WTC11 (cell line): Measurements from ENCODE around the gene RARRES2. TPM values are rescaled to one million over a fixed set of nuclear protein-coding genes. Genes with fewer than 3 reads are reported as not detected.

Experiments
- CREM ChIP-seq: sonication (generic); formaldehyde crosslinking; IDR thresholded peaks from 2 replicates; pipeline ENCODE4 v1.8.1; 2022; ENCODE audit warnings: mild to moderate bottlenecking, missing genetic modification reagents, moderate library complexity
- ETV6 ChIP-seq: sonication (generic); formaldehyde crosslinking; IDR thresholded peaks from 2 replicates; pipeline ENCODE4 v1.8.1; 2022; ENCODE audit warnings: mild to moderate bottlenecking, missing genetic modification reagents
- FOXJ3 ChIP-seq: sonication (generic); formaldehyde crosslinking; IDR thresholded peaks from 2 replicates; pipeline ENCODE4 v1.9.0; 2021; ENCODE audit warnings: missing genetic modification reagents, mild to moderate bottlenecking, borderline replicate concordance
- GRHL2 ChIP-seq: fragments of 250-450 bp; sonication (Bioruptor Pico); IDR thresholded peaks from 2 replicates; pipeline ENCODE4 v1.8.0; 2022; ENCODE audit warnings: mild to moderate bottlenecking, moderate library complexity; ENCODE audit not compliant: insufficient replicate concordance, severe bottlenecking
- GTF2I ChIP-seq: fragments of 250-450 bp; sonication (Bioruptor Pico); conservative IDR thresholded peaks from 2 replicates; pipeline ENCODE4 v1.4.0; 2021; ENCODE audit warnings: mild to moderate bottlenecking
- MYBL2 ChIP-seq: sonication (generic); formaldehyde crosslinking; IDR thresholded peaks from 2 replicates; pipeline ENCODE4 v1.8.1; 2023; ENCODE audit warnings: mild to moderate bottlenecking, moderate library complexity, missing genetic modification reagents
- NFYB ChIP-seq: sonication (generic); formaldehyde crosslinking; conservative IDR thresholded peaks from 2 replicates; pipeline ENCODE4 v1.8.0; 2022; ENCODE audit warnings: low read depth, missing genetic modification reagents
- OVOL2 ChIP-seq: fragments of 250-450 bp; sonication (Bioruptor Pico); IDR thresholded peaks from 2 replicates; pipeline ENCODE4 v1.9.0; 2021; ENCODE audit warnings: mild to moderate bottlenecking, borderline replicate concordance
- SOX15 ChIP-seq: fragments of 250-450 bp; sonication (Bioruptor Pico); IDR thresholded peaks from 2 replicates; pipeline ENCODE4 v1.9.0; 2021; ENCODE audit warnings: mild to moderate bottlenecking
- TCF7 ChIP-seq: sonication (generic); formaldehyde crosslinking; IDR thresholded peaks from 2 replicates; pipeline ENCODE4 v1.8.0; 2022; ENCODE audit warnings: mild to moderate bottlenecking, low read depth, missing genetic modification reagents, moderate library complexity
- ZNF219 ChIP-seq: sonication (generic); formaldehyde crosslinking; IDR thresholded peaks from 2 replicates; pipeline ENCODE4 v1.8.0; 2023; ENCODE audit warnings: missing genetic modification reagents, mild to moderate bottlenecking, borderline replicate concordance
- ZNF671 ChIP-seq: fragments of 250-450 bp; sonication (Bioruptor Pico); IDR thresholded peaks from 2 replicates; pipeline ENCODE4 v1.8.0; 2021; ENCODE audit warnings: mild to moderate bottlenecking
- total RNA-seq: library from RNA; stranded (reverse); gene quantifications from 3 replicates; pipeline ENCODE4 v1.2.3, GENCODE V29; 2021
- TF ChIP-seq, protein P1 (sequence below): sonication (generic); formaldehyde crosslinking; IDR thresholded peaks from 2 replicates; pipeline ENCODE4 v1.8.1; 2023; ENCODE audit warnings: mild to moderate bottlenecking, missing genetic modification reagents, moderate library complexity
- TF ChIP-seq, protein P2 (sequence below): sonication (generic); formaldehyde crosslinking; IDR thresholded peaks from 2 replicates; pipeline ENCODE4 v1.8.0; 2023; ENCODE audit warnings: mild to moderate bottlenecking, missing genetic modification reagents
- TF ChIP-seq, protein P3 (sequence below): sonication (generic); formaldehyde crosslinking; IDR thresholded peaks from 2 replicates; pipeline ENCODE4 v1.8.0; 2023; ENCODE audit warnings: missing genetic modification reagents, mild to moderate bottlenecking, borderline replicate concordance
- TF ChIP-seq, protein P4 (sequence below): fragments of 250-450 bp; sonication (Bioruptor Pico); conservative IDR thresholded peaks from 2 replicates; pipeline ENCODE4 v1.9.0; 2021; ENCODE audit warnings: mild to moderate bottlenecking
- TF ChIP-seq, protein P5 (sequence below): fragments of 200-600 bp; IDR thresholded peaks from 2 replicates; pipeline ENCODE4 v1.8.0; 2022; ENCODE audit warnings: antibody characterized with exemption
- TF ChIP-seq, protein P6 (sequence below): sonication (generic); formaldehyde crosslinking; IDR thresholded peaks from 2 replicates; pipeline ENCODE4 v1.8.1; 2023; ENCODE audit warnings: mild to moderate bottlenecking, missing genetic modification reagents
- TF ChIP-seq, protein P7 (sequence below): fragments of 250-450 bp; sonication (Bioruptor Pico); IDR thresholded peaks from 2 replicates; pipeline ENCODE4 v1.8.0; 2021; ENCODE audit warnings: mild to moderate bottlenecking
- TF ChIP-seq, protein P8 (sequence below): sonication (generic); formaldehyde crosslinking; IDR thresholded peaks from 2 replicates; pipeline ENCODE4 v1.8.1; 2023; ENCODE audit warnings: mild to moderate bottlenecking, missing genetic modification reagents

The RARRES2 gene
- total RNA-seq, 1 experiment from 2014 or later = 230 TPM

DNA sequence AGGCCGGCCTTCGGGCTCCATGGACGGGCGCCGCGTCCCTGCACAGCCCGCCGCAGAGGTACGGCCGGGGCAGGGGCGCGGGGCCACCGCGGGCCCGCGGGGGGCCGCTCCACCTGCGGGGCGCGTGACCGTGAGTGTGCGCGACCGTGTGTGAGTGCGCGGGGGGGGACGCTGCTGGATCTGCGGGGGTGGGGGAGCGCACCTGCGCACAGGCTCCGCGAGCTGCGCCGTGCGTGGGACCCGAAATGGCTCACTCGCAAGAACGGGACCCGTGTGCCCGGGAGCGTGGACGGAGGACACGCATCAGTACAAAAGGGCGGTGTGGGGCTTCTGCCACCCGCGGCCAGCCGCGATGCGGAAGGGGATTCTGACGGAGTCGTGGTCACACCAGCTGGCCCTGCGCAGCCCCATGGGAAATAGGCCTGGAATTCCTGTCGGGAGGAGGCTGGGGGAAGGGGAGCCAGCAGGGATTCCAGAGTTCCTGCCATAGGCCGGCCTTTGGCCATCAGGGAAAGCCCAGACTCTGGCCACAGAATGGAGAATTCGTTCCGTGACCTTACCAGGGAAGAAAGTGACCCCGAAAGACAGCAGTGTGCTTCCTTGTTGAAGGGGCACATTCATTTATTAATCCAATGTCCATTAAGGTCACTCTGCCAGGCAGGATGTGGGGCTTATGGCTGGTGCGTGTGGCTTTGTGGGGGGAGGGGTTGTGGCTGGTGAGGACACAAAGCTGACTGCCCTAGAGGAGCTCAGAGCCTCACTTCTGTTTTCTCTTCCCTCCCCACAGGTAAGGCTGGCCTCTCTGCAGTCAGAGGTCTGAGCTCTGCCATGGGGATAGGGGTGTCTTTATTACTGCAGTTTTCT lies 27.7 kb upstream of the RARRES2 start (continued):
- TF ChIP-seq, protein P1, sequence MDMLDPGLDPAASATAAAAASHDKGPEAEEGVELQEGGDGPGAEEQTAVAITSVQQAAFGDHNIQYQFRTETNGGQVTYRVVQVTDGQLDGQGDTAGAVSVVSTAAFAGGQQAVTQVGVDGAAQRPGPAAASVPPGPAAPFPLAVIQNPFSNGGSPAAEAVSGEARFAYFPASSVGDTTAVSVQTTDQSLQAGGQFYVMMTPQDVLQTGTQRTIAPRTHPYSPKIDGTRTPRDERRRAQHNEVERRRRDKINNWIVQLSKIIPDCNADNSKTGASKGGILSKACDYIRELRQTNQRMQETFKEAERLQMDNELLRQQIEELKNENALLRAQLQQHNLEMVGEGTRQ (CRISPR knock-in tag) = no peak
- 0 out of 2 replicates have a peak, but pooled peaks have one; percentile 9 for TF ChIP-seq NFYB (CRISPR knock-in tag)
- TF ChIP-seq, protein P2, sequence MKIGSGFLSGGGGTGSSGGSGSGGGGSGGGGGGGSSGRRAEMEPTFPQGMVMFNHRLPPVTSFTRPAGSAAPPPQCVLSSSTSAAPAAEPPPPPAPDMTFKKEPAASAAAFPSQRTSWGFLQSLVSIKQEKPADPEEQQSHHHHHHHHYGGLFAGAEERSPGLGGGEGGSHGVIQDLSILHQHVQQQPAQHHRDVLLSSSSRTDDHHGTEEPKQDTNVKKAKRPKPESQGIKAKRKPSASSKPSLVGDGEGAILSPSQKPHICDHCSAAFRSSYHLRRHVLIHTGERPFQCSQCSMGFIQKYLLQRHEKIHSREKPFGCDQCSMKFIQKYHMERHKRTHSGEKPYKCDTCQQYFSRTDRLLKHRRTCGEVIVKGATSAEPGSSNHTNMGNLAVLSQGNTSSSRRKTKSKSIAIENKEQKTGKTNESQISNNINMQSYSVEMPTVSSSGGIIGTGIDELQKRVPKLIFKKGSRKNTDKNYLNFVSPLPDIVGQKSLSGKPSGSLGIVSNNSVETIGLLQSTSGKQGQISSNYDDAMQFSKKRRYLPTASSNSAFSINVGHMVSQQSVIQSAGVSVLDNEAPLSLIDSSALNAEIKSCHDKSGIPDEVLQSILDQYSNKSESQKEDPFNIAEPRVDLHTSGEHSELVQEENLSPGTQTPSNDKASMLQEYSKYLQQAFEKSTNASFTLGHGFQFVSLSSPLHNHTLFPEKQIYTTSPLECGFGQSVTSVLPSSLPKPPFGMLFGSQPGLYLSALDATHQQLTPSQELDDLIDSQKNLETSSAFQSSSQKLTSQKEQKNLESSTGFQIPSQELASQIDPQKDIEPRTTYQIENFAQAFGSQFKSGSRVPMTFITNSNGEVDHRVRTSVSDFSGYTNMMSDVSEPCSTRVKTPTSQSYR = peak; percentile 93
- peak; percentile 11; the same call in 1 of the 2 replicates for TF ChIP-seq CREM (CRISPR knock-in tag)
- TF ChIP-seq, protein P3, sequence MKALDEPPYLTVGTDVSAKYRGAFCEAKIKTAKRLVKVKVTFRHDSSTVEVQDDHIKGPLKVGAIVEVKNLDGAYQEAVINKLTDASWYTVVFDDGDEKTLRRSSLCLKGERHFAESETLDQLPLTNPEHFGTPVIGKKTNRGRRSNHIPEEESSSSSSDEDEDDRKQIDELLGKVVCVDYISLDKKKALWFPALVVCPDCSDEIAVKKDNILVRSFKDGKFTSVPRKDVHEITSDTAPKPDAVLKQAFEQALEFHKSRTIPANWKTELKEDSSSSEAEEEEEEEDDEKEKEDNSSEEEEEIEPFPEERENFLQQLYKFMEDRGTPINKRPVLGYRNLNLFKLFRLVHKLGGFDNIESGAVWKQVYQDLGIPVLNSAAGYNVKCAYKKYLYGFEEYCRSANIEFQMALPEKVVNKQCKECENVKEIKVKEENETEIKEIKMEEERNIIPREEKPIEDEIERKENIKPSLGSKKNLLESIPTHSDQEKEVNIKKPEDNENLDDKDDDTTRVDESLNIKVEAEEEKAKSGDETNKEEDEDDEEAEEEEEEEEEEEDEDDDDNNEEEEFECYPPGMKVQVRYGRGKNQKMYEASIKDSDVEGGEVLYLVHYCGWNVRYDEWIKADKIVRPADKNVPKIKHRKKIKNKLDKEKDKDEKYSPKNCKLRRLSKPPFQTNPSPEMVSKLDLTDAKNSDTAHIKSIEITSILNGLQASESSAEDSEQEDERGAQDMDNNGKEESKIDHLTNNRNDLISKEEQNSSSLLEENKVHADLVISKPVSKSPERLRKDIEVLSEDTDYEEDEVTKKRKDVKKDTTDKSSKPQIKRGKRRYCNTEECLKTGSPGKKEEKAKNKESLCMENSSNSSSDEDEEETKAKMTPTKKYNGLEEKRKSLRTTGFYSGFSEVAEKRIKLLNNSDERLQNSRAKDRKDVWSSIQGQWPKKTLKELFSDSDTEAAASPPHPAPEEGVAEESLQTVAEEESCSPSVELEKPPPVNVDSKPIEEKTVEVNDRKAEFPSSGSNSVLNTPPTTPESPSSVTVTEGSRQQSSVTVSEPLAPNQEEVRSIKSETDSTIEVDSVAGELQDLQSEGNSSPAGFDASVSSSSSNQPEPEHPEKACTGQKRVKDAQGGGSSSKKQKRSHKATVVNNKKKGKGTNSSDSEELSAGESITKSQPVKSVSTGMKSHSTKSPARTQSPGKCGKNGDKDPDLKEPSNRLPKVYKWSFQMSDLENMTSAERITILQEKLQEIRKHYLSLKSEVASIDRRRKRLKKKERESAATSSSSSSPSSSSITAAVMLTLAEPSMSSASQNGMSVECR = 0 out of 2 replicates have a peak, but pooled peaks have one; percentile 20
- TF ChIP-seq OVOL2 = no peak
- TF ChIP-seq GTF2I = no peak
- TF ChIP-seq MYBL2 (CRISPR knock-in tag) = no peak; the same call in none of the 2 replicates
- no peak for TF ChIP-seq GRHL2 (CRISPR knock-in tag)
- no peak for TF ChIP-seq ZNF219 (CRISPR knock-in tag)
- TF ChIP-seq, protein P4, sequence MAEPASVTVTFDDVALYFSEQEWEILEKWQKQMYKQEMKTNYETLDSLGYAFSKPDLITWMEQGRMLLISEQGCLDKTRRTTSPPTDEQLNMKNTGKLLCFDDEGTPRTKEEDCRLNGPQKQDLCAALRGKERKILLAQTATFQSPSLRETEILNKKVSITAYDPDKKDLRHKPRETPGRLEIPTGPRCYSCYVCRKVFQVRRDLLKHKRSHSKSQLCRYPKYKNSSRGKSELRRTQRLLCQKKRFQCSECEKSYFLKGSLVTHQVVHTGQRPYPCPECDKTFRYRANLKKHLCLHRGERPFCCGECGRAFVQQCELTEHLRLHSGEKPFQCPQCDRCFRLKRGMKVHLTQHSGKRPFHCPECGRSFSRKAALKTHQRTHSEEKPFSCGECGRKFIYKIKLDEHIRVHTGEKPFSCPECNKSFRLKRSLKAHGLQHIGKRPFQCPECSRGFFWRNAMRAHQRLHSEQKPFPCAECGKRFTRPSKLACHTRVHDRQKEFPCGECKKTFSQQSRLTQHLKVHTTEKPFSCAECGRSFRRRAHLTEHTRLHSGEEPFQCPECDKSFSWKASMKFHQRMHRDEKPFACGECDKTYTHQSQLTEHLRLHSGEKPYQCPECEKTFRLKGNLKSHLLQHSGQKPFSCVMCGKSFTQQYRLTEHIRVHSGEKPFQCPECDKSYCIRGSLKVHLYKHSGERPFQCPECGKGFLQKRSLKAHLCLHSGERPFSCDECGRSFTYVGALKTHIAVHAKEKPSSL (CRISPR knock-in tag) = no peak
- TF ChIP-seq SOX15 (CRISPR knock-in tag) = no peak
- 0 out of 2 replicates have a peak, but pooled peaks have one; percentile 32 for TF ChIP-seq TCF7
- TF ChIP-seq, protein P5, sequence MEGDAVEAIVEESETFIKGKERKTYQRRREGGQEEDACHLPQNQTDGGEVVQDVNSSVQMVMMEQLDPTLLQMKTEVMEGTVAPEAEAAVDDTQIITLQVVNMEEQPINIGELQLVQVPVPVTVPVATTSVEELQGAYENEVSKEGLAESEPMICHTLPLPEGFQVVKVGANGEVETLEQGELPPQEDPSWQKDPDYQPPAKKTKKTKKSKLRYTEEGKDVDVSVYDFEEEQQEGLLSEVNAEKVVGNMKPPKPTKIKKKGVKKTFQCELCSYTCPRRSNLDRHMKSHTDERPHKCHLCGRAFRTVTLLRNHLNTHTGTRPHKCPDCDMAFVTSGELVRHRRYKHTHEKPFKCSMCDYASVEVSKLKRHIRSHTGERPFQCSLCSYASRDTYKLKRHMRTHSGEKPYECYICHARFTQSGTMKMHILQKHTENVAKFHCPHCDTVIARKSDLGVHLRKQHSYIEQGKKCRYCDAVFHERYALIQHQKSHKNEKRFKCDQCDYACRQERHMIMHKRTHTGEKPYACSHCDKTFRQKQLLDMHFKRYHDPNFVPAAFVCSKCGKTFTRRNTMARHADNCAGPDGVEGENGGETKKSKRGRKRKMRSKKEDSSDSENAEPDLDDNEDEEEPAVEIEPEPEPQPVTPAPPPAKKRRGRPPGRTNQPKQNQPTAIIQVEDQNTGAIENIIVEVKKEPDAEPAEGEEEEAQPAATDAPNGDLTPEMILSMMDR = no peak
- no peak for TF ChIP-seq ETV6 (CRISPR knock-in tag)
- TF ChIP-seq, protein P6, sequence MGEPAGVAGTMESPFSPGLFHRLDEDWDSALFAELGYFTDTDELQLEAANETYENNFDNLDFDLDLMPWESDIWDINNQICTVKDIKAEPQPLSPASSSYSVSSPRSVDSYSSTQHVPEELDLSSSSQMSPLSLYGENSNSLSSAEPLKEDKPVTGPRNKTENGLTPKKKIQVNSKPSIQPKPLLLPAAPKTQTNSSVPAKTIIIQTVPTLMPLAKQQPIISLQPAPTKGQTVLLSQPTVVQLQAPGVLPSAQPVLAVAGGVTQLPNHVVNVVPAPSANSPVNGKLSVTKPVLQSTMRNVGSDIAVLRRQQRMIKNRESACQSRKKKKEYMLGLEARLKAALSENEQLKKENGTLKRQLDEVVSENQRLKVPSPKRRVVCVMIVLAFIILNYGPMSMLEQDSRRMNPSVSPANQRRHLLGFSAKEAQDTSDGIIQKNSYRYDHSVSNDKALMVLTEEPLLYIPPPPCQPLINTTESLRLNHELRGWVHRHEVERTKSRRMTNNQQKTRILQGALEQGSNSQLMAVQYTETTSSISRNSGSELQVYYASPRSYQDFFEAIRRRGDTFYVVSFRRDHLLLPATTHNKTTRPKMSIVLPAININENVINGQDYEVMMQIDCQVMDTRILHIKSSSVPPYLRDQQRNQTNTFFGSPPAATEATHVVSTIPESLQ (CRISPR knock-in tag) = no peak
- TF ChIP-seq, protein P7, sequence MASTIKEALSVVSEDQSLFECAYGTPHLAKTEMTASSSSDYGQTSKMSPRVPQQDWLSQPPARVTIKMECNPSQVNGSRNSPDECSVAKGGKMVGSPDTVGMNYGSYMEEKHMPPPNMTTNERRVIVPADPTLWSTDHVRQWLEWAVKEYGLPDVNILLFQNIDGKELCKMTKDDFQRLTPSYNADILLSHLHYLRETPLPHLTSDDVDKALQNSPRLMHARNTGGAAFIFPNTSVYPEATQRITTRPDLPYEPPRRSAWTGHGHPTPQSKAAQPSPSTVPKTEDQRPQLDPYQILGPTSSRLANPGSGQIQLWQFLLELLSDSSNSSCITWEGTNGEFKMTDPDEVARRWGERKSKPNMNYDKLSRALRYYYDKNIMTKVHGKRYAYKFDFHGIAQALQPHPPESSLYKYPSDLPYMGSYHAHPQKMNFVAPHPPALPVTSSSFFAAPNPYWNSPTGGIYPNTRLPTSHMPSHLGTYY (CRISPR knock-in tag) = no peak
- TF ChIP-seq, protein P8, sequence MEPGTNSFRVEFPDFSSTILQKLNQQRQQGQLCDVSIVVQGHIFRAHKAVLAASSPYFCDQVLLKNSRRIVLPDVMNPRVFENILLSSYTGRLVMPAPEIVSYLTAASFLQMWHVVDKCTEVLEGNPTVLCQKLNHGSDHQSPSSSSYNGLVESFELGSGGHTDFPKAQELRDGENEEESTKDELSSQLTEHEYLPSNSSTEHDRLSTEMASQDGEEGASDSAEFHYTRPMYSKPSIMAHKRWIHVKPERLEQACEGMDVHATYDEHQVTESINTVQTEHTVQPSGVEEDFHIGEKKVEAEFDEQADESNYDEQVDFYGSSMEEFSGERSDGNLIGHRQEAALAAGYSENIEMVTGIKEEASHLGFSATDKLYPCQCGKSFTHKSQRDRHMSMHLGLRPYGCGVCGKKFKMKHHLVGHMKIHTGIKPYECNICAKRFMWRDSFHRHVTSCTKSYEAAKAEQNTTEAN (CRISPR knock-in tag) = peak; percentile 77; the same call in 1 of the 2 replicates
- no peak for TF ChIP-seq FOXJ3
- no peak for TF ChIP-seq ZNF671 (CRISPR knock-in tag)
